SU-DHL-6 (cell line): ENCODE measurements around the gene SLC4A8.
"Not testable (repeated sequence)": the region's sequence is repeated elsewhere in the genome, so short reads cannot be mapped to it uniquely, and the experiment has no call there.

Experiments
- H2AFZ ChIP-seq: fragments of 200-600 bp; sonication (generic); 2 replicates; pipeline ENCODE4 v1.6.1; 2014; ENCODE audit warnings: low read depth, mild to moderate bottlenecking, moderate library complexity, mixed read lengths, antibody characterized with exemption, low read length; ENCODE audit not compliant: severe bottlenecking
- H3F3A ChIP-seq: fragments of 200-600 bp; shearing (Covaris generic); 2 replicates; pipeline ENCODE4 v1.6.0; 2016; ENCODE audit warnings: antibody characterized with exemption, mild to moderate bottlenecking; ENCODE audit not compliant: insufficient read depth
- H3K27ac ChIP-seq: fragments of 200-600 bp; sonication (generic); 2 replicates; pipeline ENCODE4 v1.5.1; 2016; ENCODE audit warnings: low read depth, mild to moderate bottlenecking, low read length, moderate library complexity, mixed read lengths
- H3K27me3 ChIP-seq: fragments of 200-600 bp; sonication (generic), shearing (Covaris generic); 2 replicates; pipeline ENCODE4 v1.6.0; 2014; ENCODE audit warnings: mild to moderate bottlenecking, low read length
- H3K36me3 ChIP-seq: fragments of 200-600 bp; sonication (generic); 2 replicates; pipeline ENCODE4 v1.6.1; 2014; ENCODE audit warnings: mild to moderate bottlenecking, low read length, mixed read lengths
- H3K4me2 ChIP-seq: fragments of 300-600, 200-600 bp; shearing (Covaris generic), sonication (generic); 2 replicates; pipeline ENCODE4 v1.6.0; 2014; ENCODE audit warnings: low read length, low read depth, mild to moderate bottlenecking; ENCODE audit not compliant: poor library complexity, severe bottlenecking
- H3K4me3 ChIP-seq: fragments of 200-600 bp; sonication (generic); 2 replicates; pipeline ENCODE4 v1.5.1; 2014; ENCODE audit warnings: antibody characterized with exemption, low read length, mild to moderate bottlenecking, mixed read lengths; ENCODE audit not compliant: insufficient read depth, poor library complexity, severe bottlenecking
- H3K79me2 ChIP-seq: fragments of 200-600 bp; sonication (generic); 2 replicates; pipeline ENCODE4 v1.6.1; 2014; ENCODE audit warnings: mild to moderate bottlenecking, low read length, moderate library complexity; ENCODE audit not compliant: insufficient read depth
- H3K9ac ChIP-seq: fragments of 200-600 bp; sonication (generic); 2 replicates; pipeline ENCODE4 v1.7.0; 2014; ENCODE audit warnings: mild to moderate bottlenecking, low read length
- H3K9me2 ChIP-seq: fragments of 200-600 bp; sonication (generic); replicated peaks from 2 replicates; pipeline ENCODE4 v1.6.1; 2014; ENCODE audit warnings: low read length; ENCODE audit not compliant: insufficient read depth
- H3K9me3 ChIP-seq: fragments of 200-600 bp; sonication (generic); 2 replicates; pipeline ENCODE4 v1.6.1; 2014; ENCODE audit warnings: low read length, mixed read lengths; ENCODE audit not compliant: insufficient read depth
- H4K20me1 ChIP-seq: fragments of 200-600 bp; sonication (generic); 2 replicates; pipeline ENCODE4 v1.6.1; 2014; ENCODE audit warnings: low read depth, mild to moderate bottlenecking, antibody characterized with exemption, low read length, moderate library complexity, mixed read lengths
- EZH2phosphoT487 ChIP-seq: fragments of 200-600 bp; sonication (generic), shearing (Covaris generic); conservative IDR thresholded peaks from 2 replicates; pipeline ENCODE4 v1.6.1; 2018; ENCODE audit warnings: mild to moderate bottlenecking, antibody characterized with exemption, low read length, moderate library complexity, mixed read lengths
- TF ChIP-seq, protein P1 (sequence below): fragments of 200-600 bp; sonication (generic); IDR thresholded peaks from one replicate; pipeline ENCODE4 v1.5.1; 2017; ENCODE audit warnings: antibody characterized with exemption, mild to moderate bottlenecking, low read length, moderate library complexity; ENCODE audit not compliant: insufficient read depth, poor library complexity, severe bottlenecking

The SLC4A8 gene

DNA sequence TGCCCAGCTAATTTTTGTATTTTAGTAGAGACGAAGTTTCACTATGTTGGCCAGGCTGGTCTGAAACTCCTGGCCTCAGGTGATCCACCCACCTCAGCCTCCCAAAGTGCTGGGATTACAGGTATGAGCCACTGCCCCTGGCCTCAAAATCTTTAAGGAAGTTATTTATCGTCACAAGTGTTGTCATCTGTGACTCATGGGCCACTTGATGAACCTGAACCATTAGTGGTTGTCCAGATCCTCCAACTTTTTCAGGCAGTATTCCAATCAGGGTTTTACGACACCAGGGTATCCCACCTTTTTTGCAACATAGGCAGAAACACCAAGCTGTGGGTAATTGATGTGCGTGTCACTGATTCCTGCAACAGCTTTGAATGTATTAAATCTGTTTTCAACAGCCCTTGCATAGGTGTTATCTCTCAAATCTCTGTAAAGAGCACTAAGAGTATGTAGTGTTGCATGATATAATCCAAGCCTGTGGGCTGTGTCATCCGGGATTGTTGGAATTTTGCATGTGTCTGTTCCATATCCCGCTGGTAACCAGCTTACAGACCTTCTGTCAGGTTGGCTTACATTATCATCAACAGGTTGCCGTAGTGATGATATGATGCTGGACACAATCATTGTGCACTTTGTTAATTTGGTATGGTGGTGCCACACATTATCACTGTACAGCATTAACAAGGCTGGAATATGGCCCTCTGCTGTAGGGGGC lies 87.1 kb downstream of the SLC4A8 start:
- H3K4me3 ChIP-seq = no peak overlapping the region
- no peak overlapping the region for H3K9ac ChIP-seq
- H2AFZ ChIP-seq = no peak overlapping the region
- H3K4me2 ChIP-seq = no peak overlapping the region
- no peak overlapping the region for H3K27ac ChIP-seq
- no peaks in the 10 kb centered on the region for H3F3A ChIP-seq
- H3K79me2 ChIP-seq = no peaks in the 10 kb centered on the region
- no peaks in the 10 kb centered on the region for H3K27me3 ChIP-seq
- H3K36me3 ChIP-seq = no peaks in the 10 kb centered on the region
- H3K9me3 ChIP-seq = no peaks in the 10 kb centered on the region
- no peaks in the 10 kb centered on the region for H3K9me2 ChIP-seq
- H4K20me1 ChIP-seq = no peaks in the 10 kb centered on the region
- no peak for TF ChIP-seq EZH2phosphoT487
- TF ChIP-seq, protein P1, sequence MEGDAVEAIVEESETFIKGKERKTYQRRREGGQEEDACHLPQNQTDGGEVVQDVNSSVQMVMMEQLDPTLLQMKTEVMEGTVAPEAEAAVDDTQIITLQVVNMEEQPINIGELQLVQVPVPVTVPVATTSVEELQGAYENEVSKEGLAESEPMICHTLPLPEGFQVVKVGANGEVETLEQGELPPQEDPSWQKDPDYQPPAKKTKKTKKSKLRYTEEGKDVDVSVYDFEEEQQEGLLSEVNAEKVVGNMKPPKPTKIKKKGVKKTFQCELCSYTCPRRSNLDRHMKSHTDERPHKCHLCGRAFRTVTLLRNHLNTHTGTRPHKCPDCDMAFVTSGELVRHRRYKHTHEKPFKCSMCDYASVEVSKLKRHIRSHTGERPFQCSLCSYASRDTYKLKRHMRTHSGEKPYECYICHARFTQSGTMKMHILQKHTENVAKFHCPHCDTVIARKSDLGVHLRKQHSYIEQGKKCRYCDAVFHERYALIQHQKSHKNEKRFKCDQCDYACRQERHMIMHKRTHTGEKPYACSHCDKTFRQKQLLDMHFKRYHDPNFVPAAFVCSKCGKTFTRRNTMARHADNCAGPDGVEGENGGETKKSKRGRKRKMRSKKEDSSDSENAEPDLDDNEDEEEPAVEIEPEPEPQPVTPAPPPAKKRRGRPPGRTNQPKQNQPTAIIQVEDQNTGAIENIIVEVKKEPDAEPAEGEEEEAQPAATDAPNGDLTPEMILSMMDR = no peak

DNA sequence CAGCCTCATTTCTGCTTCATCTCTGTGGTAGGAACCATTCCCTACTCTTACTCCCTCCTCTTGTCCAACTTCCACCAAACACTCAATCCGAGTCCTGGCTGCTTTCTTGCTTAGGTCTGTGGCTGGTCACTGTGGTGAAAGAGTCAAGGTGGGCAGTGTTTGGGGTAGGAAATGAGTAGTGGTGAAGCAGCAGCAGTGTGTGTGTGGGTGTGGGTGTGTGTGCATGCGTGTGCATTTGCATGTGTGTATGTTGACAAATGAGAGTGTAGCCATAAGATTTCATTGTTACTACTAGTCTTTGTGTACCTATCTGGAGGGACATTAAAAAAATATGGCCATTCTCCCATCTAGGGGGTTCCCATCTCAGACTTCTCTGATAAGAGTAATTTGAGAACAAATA lies 87.8 kb downstream of the SLC4A8 start:
- TF ChIP-seq, protein P1 = no peak
- no peak for TF ChIP-seq EZH2phosphoT487
- Histone ChIP-seq H4K20me1 (no peaks in the 10 kb centered on the region), H3K4me2 (no peak overlapping the region), H2AFZ (no peak overlapping the region), H3K9me2 (no peaks in the 10 kb centered on the region), H3K27me3 (no peaks in the 10 kb centered on the region), H3K9ac (no peak overlapping the region), H3K4me3 (no peak overlapping the region), H3K36me3 (no peaks in the 10 kb centered on the region), H3K27ac (no peak overlapping the region), H3F3A (no peaks in the 10 kb centered on the region), H3K9me3 (no peaks in the 10 kb centered on the region), H3K79me2 (no peaks in the 10 kb centered on the region)

DNA sequence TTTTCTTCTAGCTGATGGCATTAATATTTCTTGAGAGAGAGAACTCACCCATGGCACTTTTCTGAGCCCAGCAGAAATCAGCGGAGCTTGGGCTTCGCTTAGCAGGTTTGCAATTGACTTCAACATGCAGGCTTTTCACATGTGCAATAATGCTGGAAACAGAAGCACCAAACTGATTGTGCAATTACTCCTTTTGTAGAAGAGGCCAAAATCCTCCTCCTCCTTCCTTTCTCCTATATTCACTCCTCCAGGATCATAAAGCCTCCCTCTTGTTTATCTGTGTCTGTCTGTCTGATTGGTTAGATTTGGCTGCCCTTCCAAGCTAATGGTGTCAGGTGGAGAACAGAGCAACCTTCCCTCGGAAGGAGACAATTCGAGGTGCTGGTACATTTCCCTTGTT lies 90.4 kb downstream of the SLC4A8 start:
- not testable (repeated sequence) for H3K9me2 ChIP-seq, H3K27me3 ChIP-seq, H3K9me3 ChIP-seq, H3K4me2 ChIP-seq, H3K9ac ChIP-seq, H3K27ac ChIP-seq, H3F3A ChIP-seq, H3K79me2 ChIP-seq, H3K36me3 ChIP-seq, H3K4me3 ChIP-seq, H2AFZ ChIP-seq, H4K20me1 ChIP-seq

DNA sequence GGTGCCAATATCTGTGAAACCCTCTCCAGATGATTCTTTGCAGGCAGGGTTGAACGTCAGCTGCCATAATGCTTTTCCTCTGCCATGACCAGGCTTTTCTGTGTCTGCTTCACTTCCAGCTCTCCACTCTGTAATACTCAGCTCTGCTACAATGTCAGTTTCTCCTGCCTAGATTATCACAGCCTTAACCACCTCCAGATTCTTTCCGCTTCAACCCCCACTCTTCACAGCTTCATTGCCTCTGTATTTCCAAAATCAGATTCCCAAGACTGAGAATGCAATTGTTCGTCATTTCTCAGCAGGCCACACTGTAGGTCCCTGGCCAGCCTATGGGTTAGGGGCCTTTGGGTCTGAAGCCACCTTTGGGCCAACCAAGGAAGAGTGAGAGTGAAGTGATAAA lies 92.7 kb downstream of the SLC4A8 start:
- Histone ChIP-seq H4K20me1 (no peaks in the 10 kb centered on the region), H3K4me2 (no peak overlapping the region), H2AFZ (no peak overlapping the region), H3K9me2 (no peaks in the 10 kb centered on the region), H3K79me2 (no peaks in the 10 kb centered on the region), H3K9me3 (no peaks in the 10 kb centered on the region), H3K9ac (no peak overlapping the region), H3K27ac (no peak overlapping the region), H3K27me3 (no peaks in the 10 kb centered on the region), H3K36me3 (no peaks in the 10 kb centered on the region), H3K4me3 (no peak overlapping the region), H3F3A (no peaks in the 10 kb centered on the region)
- TF ChIP-seq, protein P1 = no peak
- TF ChIP-seq EZH2phosphoT487 = no peak
